G401.6 (cell line): ENCODE data around the gene SIAH2.

ENCODE experiments used
- FAIRE-seq: peaks from 2 replicates; lab custom pipeline; 2012; peaks lifted over from hg19 to GRCh38; lab: Jason Lieb, UNC

SIAH2 gene

GRCh38 chr3:150747886-150748683 is 14.9 kb downstream of the SIAH2 start:
- no peak for FAIRE-seq

DNA sequence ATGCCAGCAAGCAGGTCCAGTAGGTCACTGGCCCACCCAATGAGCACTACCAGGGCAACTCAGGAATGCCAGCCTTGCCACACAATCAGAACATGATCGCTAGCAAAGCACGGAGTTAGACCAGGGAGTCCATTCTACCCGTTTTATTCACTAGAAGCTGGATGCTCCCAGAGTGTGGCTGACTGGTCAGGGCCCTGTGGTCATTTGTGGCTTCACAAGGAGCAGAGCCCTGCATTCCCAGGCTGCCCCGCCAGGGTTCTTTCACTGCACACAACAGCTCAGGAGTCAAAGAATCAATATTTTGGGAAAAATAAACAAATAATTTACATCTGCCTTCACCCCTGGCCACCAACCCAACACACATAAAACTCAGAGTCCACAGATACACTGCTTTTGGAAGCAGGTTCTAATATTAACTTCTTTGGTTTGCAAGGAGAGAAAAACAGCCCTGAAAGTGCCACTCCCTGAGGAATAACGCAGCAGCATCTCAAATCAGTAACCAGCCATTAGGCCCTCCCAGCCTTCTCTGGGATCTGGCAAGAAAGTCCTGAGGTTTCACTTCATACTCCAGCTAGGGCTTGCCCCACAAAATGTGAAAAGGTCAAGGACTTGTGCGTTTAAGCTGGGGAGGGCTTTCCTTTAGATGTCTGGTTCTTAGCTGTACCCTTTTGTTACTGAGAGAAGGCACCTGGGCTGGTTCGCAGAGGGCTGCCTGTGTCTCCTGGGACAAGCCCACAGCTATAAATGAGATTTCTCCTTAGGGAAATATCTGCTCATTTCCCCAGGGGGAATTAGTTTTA is 16.0 kb downstream of the SIAH2 start:
- no peak for FAIRE-seq

DNA sequence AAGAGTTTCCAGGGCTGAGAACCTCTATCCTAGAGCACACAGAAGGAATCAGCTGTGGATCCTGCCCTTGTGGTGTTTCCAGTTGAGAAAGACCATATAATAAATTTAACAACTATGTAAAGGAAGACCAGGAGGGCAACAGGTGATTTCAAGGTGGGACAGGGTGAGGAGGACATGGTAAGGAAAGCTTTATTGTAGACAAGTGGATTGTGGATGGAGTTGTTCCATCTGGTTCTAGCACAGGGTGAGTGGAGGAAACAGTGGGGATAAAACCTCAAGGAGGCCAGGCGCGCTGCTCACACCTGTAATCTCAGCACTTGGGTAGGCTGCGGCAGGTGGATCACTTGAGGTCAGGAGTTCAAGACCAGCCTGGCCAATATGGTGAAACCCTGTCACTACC is 17.1 kb downstream of the SIAH2 start:
- FAIRE-seq: no peak

DNA sequence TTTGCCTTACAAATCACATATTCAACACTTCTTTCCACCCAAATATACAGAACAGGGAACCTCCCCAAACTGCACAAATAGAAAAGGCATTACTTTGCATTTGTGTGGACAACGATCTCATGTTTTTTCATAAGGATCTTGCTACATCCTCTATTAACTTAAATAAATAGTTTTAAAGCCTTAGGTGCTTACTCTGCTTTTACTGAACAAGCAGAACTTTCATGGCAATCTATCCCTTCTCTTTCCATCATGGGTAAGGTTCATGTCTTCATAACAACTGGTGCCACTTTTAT is 18.1 kb downstream of the SIAH2 start:
- FAIRE-seq: no peak

DNA sequence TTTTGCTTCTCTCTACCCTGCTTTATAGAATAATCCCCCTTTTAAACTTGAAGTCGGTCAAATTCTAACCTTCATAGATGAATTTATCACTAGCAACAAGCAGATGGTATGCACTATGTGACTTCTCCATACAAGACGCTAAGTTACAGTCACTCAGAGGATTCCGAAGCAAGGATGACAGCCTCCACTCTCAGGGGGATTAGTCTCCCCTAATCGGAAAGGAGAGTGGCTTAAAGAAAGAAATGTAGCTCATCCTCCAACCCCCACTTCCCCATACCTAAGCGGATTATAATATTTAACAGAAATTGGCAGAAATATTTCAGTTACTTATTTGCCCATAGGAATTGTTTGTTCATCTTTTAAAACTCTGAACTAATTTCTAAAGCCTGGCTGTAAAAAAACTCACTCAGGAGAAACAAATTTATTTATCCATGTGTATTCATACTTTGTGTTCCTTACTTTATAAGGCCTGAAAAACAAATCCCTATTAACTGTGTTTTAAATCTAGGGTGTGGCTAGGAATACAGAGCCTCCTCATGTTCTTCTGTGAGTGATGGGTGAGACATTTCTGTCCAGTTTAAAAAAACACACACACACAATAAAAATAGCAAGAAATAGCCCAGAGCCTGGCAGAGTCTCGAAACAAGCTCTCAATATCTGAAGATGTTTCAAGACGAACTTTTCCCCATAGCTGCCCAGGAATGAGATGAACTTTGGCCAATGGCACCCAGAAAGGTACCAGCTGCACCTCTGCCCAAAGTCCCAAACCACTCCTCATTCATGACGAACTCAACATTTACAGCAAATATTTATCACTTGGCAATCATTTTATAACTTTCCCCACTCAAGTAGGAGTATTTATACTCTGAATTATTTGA is 18.7 kb downstream of the SIAH2 start:
- FAIRE-seq: no peak

DNA sequence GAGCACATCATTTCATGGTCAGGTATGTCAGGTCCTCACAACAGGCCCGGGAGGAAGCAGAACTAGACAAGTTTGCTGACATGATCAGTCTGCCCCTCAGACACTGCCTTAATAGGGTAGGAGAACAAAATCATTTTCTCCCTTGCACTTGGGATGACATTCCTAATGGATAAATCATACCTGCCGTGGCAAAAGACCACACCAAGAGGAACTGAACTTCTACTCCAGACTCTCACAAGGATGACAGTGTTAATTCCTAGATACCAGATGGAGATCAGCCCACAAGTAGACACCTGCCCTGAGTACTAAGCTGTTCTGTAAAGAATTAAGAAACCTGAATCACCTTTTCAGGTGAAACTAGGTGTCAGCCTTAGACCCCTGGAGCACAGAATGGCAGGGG is 19.5 kb downstream of the SIAH2 start:
- no peak for FAIRE-seq

GRCh38 chr3:150742679-150743078 is 20.3 kb downstream of the SIAH2 start:
- no peak for FAIRE-seq

DNA sequence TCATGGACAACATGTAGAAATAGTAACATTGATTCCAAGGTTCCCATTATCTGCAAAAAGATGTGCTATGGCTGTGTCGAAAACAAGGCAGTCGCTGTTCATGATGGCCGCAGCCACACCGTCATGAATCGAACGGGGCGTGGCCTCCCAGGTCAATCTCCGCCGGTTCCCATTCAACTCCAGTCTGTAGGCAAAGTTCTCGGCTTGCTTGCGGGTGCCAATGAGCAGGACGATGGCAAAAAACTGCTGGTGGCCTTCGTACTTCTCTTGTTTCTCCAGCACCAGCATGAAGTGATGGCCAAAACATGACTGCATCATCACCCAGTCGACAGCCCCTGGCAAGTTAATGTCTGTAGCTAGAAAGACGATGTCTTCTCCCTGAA is 20.8 kb downstream of the SIAH2 start:
- FAIRE-seq: no peak

- FAIRE-seq: no peak
Observed at GRCh38 chr3:150741497-150742140, 21.4 kb downstream of the SIAH2 start.

GRCh38 chr3:150740733-150741496 is 22.1 kb downstream of the SIAH2 start:
- no peak for FAIRE-seq

GRCh38 chr3:150739877-150740645 is 22.9 kb downstream of the SIAH2 start:
- no peak for FAIRE-seq

DNA sequence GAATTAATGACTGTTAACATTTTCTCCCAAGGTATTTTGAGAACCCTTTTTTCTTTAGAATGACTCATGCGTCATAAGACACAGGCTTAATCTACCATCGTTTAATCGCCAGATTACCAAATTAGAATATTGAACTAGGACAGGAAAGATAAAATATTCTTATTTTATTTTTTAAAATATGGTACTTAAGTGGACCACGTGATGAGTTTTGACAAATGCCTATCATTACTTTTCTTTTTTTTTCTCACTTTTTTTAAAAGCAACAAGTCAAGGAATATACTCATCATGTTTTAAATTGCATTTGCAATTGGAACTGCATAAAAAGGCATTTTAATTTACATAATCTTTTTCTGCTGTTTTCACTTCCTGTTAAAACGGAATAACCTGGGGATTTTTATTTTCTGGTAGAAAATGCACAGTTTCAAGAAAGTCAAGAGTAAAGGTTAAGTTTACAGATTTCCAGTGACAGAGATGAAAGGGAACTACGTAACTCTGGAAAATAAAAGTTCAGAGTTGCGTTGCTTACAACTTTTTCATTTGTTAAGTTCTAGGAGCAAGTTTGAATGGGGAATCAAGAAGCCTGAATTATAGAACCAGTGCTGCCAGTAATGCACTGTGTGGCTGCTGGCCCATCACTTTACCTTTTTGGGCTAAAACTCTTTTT is 23.6 kb downstream of the SIAH2 start:
- FAIRE-seq: no peak

- FAIRE-seq: no peak
Observed at GRCh38 chr3:150738688-150739087, 24.3 kb downstream of the SIAH2 start.

- FAIRE-seq: no peak
Observed at GRCh38 chr3:150737874-150738679, 24.9 kb downstream of the SIAH2 start.

- FAIRE-seq: no peak
Observed at GRCh38 chr3:150736903-150737832, 25.8 kb downstream of the SIAH2 start.

- FAIRE-seq: no peak
Observed at GRCh38 chr3:150736316-150736719, 26.7 kb downstream of the SIAH2 start.

GRCh38 chr3:150734795-150735119 is 28.2 kb downstream of the SIAH2 start:
- FAIRE-seq: no peak
